Fibroblast of mammary gland (primary cell): Measurements from ENCODE around the gene POGLUT3.

Experiments
- DNase-seq: peaks from one replicate; pipeline ENCODE4 v3.0.0-alpha.2; 2010; ENCODE audit warnings: low read depth
- H3K4me3 ChIP-seq: 2 replicates; pipeline ENCODE4 v1.5.1; 2011; ENCODE audit warnings: low read depth, mild to moderate bottlenecking, low read length, moderate library complexity; ENCODE audit not compliant: control insufficient read depth
- CTCF ChIP-seq: conservative IDR thresholded peaks from 2 replicates; pipeline ENCODE4 v1.5.1; 2011; ENCODE audit warnings: low read depth, low read length, inconsistent platforms; ENCODE audit not compliant: control insufficient read depth, insufficient read depth

The POGLUT3 gene

DNA sequence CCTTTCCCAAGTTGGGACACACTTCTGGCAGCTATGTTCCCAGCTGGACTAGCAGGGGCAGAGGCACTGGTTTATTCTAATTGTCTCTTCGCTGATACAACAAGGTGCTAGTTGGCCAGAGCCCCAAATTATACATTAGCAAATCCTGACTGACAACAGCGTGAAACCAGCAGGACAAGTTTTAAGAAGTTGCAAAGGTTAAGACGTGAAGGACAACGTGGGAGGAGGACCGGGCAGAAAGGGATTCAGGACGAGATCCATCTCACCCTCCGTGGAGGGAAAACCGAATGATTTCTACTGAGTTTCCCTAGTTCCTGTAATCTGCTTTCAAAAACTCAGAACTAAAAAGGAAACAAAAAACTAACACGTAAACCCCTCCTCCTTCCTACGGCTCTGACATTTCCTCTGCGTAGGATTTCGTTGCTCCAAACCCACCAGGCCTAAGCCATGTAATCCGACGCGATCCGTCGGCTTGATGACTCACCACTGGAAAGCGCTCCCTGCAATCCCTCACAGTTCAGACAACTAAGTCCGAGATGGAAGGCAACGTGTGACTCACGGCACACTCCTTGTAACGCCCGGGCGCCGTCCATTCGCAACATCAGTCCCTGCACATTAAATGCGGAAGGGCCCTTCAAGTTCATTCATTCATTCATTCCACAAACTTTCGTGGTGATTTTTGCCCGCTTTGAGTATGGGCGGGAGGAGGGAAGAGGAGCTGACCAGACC is 703 bp downstream of the POGLUT3 start:
- peak overlapping the region; percentile 66 for H3K4me3 ChIP-seq
- peak; percentile 99 for DNase-seq
- no peak for TF ChIP-seq CTCF

DNA sequence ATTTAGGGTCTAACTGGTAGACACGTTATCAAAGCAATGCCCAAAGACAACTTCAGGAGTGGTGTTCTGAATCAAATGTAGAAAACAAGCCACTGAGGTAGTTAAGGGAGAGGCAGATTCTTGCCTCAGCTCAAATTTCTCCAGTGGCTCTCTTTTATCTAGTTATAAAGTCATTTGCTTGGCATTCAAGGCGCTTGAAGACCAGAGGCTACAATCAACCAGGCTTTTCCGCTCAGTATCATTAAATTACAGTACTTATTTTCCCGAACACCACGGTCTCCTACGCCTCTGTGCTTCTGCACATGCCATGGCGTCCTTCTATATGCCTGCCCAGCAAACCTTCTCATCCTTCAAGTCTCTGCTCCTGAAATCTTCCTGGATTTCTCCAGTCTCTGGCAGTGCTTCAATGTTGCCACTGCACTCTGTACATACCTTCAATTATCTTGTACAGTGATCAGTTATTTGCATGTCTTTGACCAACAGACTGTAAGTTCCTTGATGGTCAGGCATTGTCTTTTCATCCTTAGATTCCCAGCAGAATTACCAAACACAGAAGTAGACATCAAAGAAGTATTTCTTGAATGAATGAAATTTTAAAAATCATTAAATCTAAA is 1.4 kb downstream of the POGLUT3 start:
- TF ChIP-seq CTCF: no peak
- DNase-seq: peak; percentile 17
- H3K4me3 ChIP-seq: peak overlapping the region; percentile 66

- no peak overlapping the region for H3K4me3 ChIP-seq
- no peak for TF ChIP-seq CTCF
Measured at GRCh38 chr11:108495326-108495725, 2.9 kb downstream of the POGLUT3 start.

GRCh38 chr11:108494182-108494581 is 4.0 kb downstream of the POGLUT3 start:
- TF ChIP-seq CTCF: no peak
- no peak for DNase-seq
- H3K4me3 ChIP-seq: no peak overlapping the region

More at GRCh38 chr11:108495326-108495725, 2.9 kb downstream of the POGLUT3 start:
- DNase-seq: no peak

- no peak overlapping the region for H3K4me3 ChIP-seq
- no peak for DNase-seq
- TF ChIP-seq CTCF: no peak
Measured at GRCh38 chr11:108491936-108492335, 6.2 kb downstream of the POGLUT3 start.

DNA sequence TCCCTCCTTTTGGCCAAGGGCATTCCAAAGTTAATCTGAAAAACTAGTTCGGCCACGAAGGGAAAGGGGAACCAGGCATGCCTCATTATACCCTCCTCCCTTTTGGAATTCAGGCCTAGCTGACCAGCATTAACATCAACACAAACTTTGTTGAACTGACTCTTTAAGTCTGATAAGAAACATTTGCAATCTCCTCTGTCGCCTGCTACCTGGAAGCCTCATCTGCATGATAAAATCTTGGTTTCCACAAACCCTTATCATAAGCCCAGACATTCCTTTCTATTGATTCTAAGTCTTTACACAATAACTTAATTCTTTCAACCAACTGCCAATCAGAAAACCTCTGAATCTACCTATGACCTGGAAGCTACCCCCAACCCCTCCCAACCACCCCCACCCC is 11.4 kb downstream of the POGLUT3 start:
- no peak for TF ChIP-seq CTCF
- DNase-seq: no peak
- no peak overlapping the region for H3K4me3 ChIP-seq

DNA sequence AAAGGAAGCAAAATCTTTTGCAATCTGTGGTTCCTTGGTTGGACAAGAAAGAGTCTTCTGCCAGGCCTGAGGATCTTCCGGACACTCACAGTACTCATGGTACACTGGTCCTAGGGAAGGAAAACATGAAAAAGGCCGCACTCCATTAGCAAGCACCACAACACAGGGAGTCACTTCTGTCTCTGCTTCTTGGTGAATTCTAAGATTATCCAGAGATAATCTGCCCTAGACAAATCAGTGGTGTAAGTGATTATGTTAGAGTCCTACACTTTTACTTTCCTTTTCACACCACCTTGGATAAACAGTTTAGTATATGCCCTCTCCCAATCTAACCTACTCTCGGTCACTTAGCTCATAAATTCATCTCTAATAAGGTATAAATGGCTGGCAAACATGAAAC is 11.9 kb downstream of the POGLUT3 start:
- H3K4me3 ChIP-seq: no peak overlapping the region
- no peak for TF ChIP-seq CTCF

More for the DNA sequence above, 11.9 kb downstream of the POGLUT3 start:
- DNase-seq: no peak
